Heart left ventricle (tissue), 16 donors: Measurements from ENCODE around the gene DTYMK. TPM values are rescaled to one million over a fixed set of nuclear protein-coding genes. Genes with fewer than 3 reads are reported as not detected.

Experiments
- ATAC-seq, 4 donors: fragments of 200-7000 bp; cut with Tn5 transposase; one replicate each; pipeline ENCODE4 v1.9.1; 2020 to 2022; ENCODE audit warnings: moderate library complexity in 4 of 4, mild to moderate bottlenecking in 3 of 4, moderate number of reproducible peaks in 1 of 4
- DNase-seq, 5 donors: peaks; one replicate each; pipeline ENCODE4 v3.0.0-alpha.2; 2020
- H3K27ac ChIP-seq, 12 donors: fragments of 200-600 bp; sonication (generic) in 4 of 12; one replicate each; pipeline versions ENCODE4 v1.5.0 to v1.8.0; 2016 to 2022; ENCODE audit warnings: mild to moderate bottlenecking in 2 of 12
- H3K27me3 ChIP-seq, 9 donors: fragments of 200-600 bp; sonication (generic) in 2 of 9; one replicate each; pipeline versions ENCODE4 v1.5.1 to v1.8.0; 2016 to 2022; ENCODE audit warnings: mild to moderate bottlenecking in 3 of 9
- H3K36me3 ChIP-seq, 9 donors: fragments of 200-600 bp; sonication (generic) in 2 of 9; one replicate each; pipeline versions ENCODE4 v1.5.0 to v1.8.0; 2018 to 2022; ENCODE audit warnings: mild to moderate bottlenecking in 2 of 9
- H3K4me1 ChIP-seq, 12 donors: fragments of 200-600 bp; sonication (generic) in 4 of 12; one replicate each; pipeline versions ENCODE4 v1.5.0 to v1.8.0; 2016 to 2022; ENCODE audit warnings: mild to moderate bottlenecking in 3 of 12
- H3K4me3 ChIP-seq, 12 donors: fragments of 200-600 bp; sonication (generic) in 4 of 12; one replicate each; pipeline versions ENCODE4 v1.5.0 to v1.8.0; 2017 to 2022; ENCODE audit warnings: mild to moderate bottlenecking in 9 of 12, moderate library complexity in 4 of 12
- H3K9me3 ChIP-seq, 12 donors: fragments of 200-600 bp; sonication (generic) in 4 of 12; one replicate each; pipeline versions ENCODE4 v1.5.0 to v1.8.0; 2016 to 2022; ENCODE audit warnings: mild to moderate bottlenecking in 1 of 12
- POLR2A ChIP-seq, 2 donors: fragments of 450-650 bp; IDR thresholded peaks; one replicate each; pipeline ENCODE4 v1.6.1; 2017; ENCODE audit warnings: antibody characterized with exemption in 2 of 2, mild to moderate bottlenecking in 2 of 2, moderate library complexity in 2 of 2
- WGBS, 4 donors: extraction: QIAGEN DNeasy Blood & Tissue Kit in 2 of 4; methylation state at CpG; one replicate each; pipeline versions ENCODE4 v1.1.5 to v1.1.7; 2013 to 2018; 5-methylcytosine and 5-hydroxymethylcytosine counted together
- intact Hi-C, 10 donors: fragments of 100-400 bp; cut with DNase I; formaldehyde crosslinking; loops; one replicate each; pipeline versions ENCODE4 v1.11.1 to v1.14.2; 2022
- polyA plus RNA-seq, 2 donors: library from polyadenylated mRNA; stranded (reverse); fragments of 200-250 nt; gene quantifications; one replicate each; pipeline ENCODE4 v1.2.3, GENCODE V29; 2013
- total RNA-seq, 9 donors: library from RNA; depleted of rRNA in 2 of 9; stranded (reverse); fragments of >200 nt in 2 of 9; fragmentation: NEBNext Ultra II Directional in 3 of 9; extraction: Animal tissue kit (Norgen Biotek cat#: 25700) in 3 of 9; gene quantifications; one replicate each; pipeline versions ENCODE4 v1.1.0 to v1.2.4, GENCODE V29; 2016 to 2023
- TF ChIP-seq, protein P1 (sequence below), 12 donors: fragments of 200-600 bp; sonication (generic) in 4 of 12; IDR thresholded peaks; one replicate each; pipeline versions ENCODE4 v1.5.0 to v1.8.0; 2018 to 2022; ENCODE audit warnings: antibody characterized with exemption in 12 of 12, mild to moderate bottlenecking in 5 of 12
- donor health status: ischemic (EF 13 %, LVEDD 7.1; RV severe dilation, severe dysfunction).
- donor health status: healthy with polysubstance abuse.
- donor health status: DM: no; HTN: yes; CAD: no.
- donor health status: DM: no; HTN: no; CAD: no.
- donor health status: ischemic (EF 25% LVEDD 6.9; RV normal size, moderate dysfunction).
- donor health status: ischemic (EF 25% LVEDD 5.7; RV mildly dilated, moderate dysfunction).
- donor health status: healthy.
- donor health status: DM: yes; HTN: yes; CAD: no.
- donor health status: ischemic (EF 35%, LVEDD 5.7; RV mildly dilated, moderate dysfunction).
- donor health status: nonischemic (EF 11% LVEDD 7.7; RV severe dilation, severe dysfunction).
- donor health status: DM: yes; HTN: yes; CAD: no.
- donor health status: PGD.
- donor health status: ischemic (EF 29% LVEDD 5.4; RV normal size, mild dysfunction).
- donor health status: nonischemic (EF 23%, LVEDD 6.1; RV moderate dilation, normal function).

Gene DTYMK
- total and polyA plus RNA-seq, 11 donors, result 7.5 to 21.0 (median 8.9) TPM

DNA sequence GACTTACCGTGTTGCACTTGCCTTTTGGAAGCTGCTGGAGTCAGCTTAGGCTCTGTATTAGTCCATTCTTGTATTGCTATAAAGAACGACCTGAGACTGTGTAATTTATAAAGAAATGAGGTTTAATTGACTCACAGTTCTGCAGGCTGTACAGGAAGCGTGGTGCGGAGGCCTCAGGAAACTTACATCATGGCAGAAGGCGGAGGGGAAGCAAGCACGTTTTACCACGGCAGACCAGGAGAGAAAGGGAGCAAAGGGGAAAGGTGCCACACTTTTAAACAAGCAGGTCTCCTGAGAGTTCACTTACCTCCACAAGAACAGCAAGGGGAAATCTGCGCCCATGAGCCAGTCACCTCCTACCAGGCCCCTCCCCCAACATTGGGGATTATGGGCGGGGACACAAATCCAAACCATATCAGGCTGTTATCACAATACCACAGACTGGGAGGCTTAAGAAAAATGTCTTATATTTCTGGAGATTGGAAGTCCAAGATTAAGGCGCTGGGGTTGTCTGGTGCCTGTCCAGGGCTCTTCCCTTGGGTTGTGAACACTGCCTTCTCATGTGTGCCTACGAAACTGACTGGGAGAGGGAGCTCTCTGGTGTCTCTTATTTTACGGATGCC is 44.2 kb upstream of the DTYMK start:
- intact Hi-C loops, result loop anchor here in 5 of 10 donors (5.0 to 10.0 kb wide), 6 partner anchors 132 to 878 kb away; partner anchors contain the start of gene STK25 (in 1 of the 5)
- no peak for ATAC-seq
- 80 to 86% (median 83%) methylated on average over 12 of the region's 12 CpGs for WGBS, 4 donors
- peaks cover 0 to 7% (median 0%) of the 10 kb centered on the region in 9 donors for H3K36me3 ChIP-seq
- peaks cover 0 to 30% (median 13%) of the 10 kb centered on the region in 12 donors for H3K4me1 ChIP-seq
- no peaks in the 10 kb centered on the region for H3K27me3 ChIP-seq
- no peak for DNase-seq
- H3K4me3 ChIP-seq, result no peak overlapping the region
- H3K27ac ChIP-seq, result no peak overlapping the region
- TF ChIP-seq POLR2A (IDR thresholded peaks at IDR 0.05), result no peak
- TF ChIP-seq, protein P1, sequence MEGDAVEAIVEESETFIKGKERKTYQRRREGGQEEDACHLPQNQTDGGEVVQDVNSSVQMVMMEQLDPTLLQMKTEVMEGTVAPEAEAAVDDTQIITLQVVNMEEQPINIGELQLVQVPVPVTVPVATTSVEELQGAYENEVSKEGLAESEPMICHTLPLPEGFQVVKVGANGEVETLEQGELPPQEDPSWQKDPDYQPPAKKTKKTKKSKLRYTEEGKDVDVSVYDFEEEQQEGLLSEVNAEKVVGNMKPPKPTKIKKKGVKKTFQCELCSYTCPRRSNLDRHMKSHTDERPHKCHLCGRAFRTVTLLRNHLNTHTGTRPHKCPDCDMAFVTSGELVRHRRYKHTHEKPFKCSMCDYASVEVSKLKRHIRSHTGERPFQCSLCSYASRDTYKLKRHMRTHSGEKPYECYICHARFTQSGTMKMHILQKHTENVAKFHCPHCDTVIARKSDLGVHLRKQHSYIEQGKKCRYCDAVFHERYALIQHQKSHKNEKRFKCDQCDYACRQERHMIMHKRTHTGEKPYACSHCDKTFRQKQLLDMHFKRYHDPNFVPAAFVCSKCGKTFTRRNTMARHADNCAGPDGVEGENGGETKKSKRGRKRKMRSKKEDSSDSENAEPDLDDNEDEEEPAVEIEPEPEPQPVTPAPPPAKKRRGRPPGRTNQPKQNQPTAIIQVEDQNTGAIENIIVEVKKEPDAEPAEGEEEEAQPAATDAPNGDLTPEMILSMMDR (IDR thresholded peaks at IDR 0.05), result no peak
- H3K9me3 ChIP-seq, result no peaks in the 10 kb centered on the region

DNA sequence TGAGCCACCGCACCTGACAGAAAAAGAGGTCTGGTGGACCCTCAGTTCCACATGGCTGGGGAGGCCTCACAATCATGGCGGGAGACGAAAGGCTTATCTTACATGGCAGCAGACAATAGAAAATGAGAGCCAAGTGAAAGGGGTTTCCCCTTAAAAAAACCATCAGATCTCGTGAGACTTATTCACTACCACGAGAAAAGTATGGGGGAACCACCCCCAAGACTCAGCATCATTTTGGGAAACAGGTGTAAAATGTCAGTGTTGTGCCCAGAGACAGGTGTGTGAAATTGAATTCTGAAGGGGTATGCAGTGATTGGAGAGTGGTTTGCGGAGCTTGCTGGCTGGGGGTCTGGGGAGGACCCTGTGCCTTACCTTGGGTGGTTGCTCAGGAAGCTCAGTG is 43.3 kb upstream of the DTYMK start:
- TF ChIP-seq, protein P1 (IDR thresholded peaks at IDR 0.05), result no peak
- no peak for TF ChIP-seq POLR2A (IDR thresholded peaks at IDR 0.05)
- H3K4me1 ChIP-seq, result peaks cover 0 to 25% (median 7%) of the 10 kb centered on the region in 12 donors
- H3K9me3 ChIP-seq, result no peaks in the 10 kb centered on the region
- H3K27ac ChIP-seq, result no peak overlapping the region
- H3K27me3 ChIP-seq, result no peaks in the 10 kb centered on the region
- no peak for ATAC-seq
- H3K4me3 ChIP-seq, result no peak overlapping the region
- intact Hi-C loops, result loop anchor here in 8 of 10 donors (5.0 to 10.0 kb wide), 6 partner anchors 132 to 878 kb away; partner anchors contain the start of gene STK25 (in 1 of the 8)
- DNase-seq, result no peak
- H3K36me3 ChIP-seq, result peaks cover 0 to 15% (median 0%) of the 10 kb centered on the region in 9 donors
- WGBS, 4 donors, result 88 to 94% (median 90%) methylated on average over 6 of the region's 6 CpGs

DNA sequence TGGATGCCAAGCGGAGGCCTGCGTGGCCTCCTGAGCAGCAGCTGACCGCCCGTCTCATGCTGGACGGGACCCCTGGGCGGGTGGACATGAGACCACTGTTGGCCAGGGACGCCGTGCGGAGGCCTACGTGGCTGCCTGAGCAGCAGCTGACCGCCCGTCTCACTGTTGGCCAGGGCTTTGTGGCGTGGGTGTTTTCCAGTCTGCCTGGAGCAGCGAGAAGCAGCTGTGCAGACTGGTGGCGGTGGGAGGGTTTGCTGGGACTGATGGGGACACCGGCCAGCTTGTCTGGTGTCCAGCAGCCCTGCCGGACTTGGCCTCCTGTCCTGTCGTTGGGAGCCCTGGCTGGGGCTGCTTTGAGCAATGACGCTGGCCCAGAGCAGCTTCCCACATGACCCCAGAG is 42.0 kb upstream of the DTYMK start:
- intact Hi-C loops, result loop anchor here in 3 of 10 donors (5.0 kb wide), 1 partner anchor 149 kb away; no protein-coding TSS in a partner anchor
- ATAC-seq, result peak; percentile 48 to 90 (median 84)
- 66 to 86% (median 80%) methylated on average over 17 to 19 of the region's 19 CpGs for WGBS, 4 donors

DNA sequence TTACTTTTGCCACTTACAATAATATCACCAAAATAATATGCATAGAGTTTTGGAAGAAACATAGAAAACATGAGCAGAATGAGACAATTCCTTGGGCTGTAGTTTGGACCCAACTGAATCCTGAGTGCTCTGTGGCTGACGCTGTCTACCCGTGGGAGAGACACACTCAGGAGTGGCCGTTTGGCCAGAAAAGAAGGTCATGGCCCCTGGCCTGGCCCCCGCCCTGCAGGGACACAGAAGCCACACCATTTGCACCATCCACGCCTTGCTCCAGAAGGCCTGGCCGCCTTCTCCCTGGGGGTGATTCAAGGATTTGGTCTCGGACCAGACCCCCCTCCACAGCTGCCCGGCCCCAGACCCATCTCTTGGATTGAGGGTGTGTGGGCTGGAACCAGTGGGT is 41.4 kb upstream of the DTYMK start:
- Histone ChIP-seq H3K4me3 (no peak overlapping the region), H3K4me1 (peaks cover 0 to 19% (median 3%) of the 10 kb centered on the region in 12 donors), H3K9me3 (peaks cover 0 to 3% (median 0%) of the 10 kb centered on the region in 12 donors), H3K27ac (peak overlapping the region in 10 of 12 donors; percentile 16 to 88 (median 67)), H3K27me3 (no peaks in the 10 kb centered on the region), H3K36me3 (peaks cover 0 to 32% (median 11%) of the 10 kb centered on the region in 9 donors)
- WGBS, 4 donors, result 75 to 83% (median 78%) methylated on average over 5 to 8 of the region's 8 CpGs
- TF ChIP-seq, protein P1 (IDR thresholded peaks at IDR 0.05), result no peak
- TF ChIP-seq POLR2A (IDR thresholded peaks at IDR 0.05), result no peak
- intact Hi-C loops, result loop anchor here in 3 of 10 donors (5.0 kb wide), 1 partner anchor 149 kb away; no protein-coding TSS in a partner anchor
- peak in 1 of 5 donors; percentile 60 for DNase-seq
- peak in 3 of 4 donors; percentile 36 to 59 (median 46) for ATAC-seq

More for the DNA sequence above, 42.0 kb upstream of the DTYMK start:
- Histone ChIP-seq H3K27me3 (no peaks in the 10 kb centered on the region), H3K4me3 (no peak overlapping the region), H3K4me1 (peaks cover 0 to 19% (median 3%) of the 10 kb centered on the region in 12 donors), H3K36me3 (peaks cover 0 to 26% (median 7%) of the 10 kb centered on the region in 9 donors), H3K27ac (peak overlapping the region in 11 of 12 donors; percentile 16 to 88 (median 64)), H3K9me3 (no peaks in the 10 kb centered on the region)
- DNase-seq, result peak; percentile 76 to 86 (median 84)
- TF ChIP-seq, protein P1 (IDR thresholded peaks at IDR 0.05), result no peak
- TF ChIP-seq POLR2A (IDR thresholded peaks at IDR 0.05), result no peak
